Neural cell (in vitro differentiated cells): ENCODE measurements around the gene CYP2D6.

Source experiments
- CTCF ChIP-seq: fragments of 450-650 bp; IDR thresholded peaks from 2 replicates; pipeline ENCODE4 v1.5.1; 2014; ENCODE audit warnings: antibody characterized with exemption, mild to moderate bottlenecking, moderate library complexity; ENCODE audit not compliant: poor library complexity, severe bottlenecking
- EZH2 ChIP-seq: fragments of 200-600, 300-800 bp; shearing (Covaris generic), sonication (generic); IDR thresholded peaks from 2 replicates; pipeline ENCODE4 v1.6.1; 2014; ENCODE audit warnings: antibody characterized with exemption, low read length, borderline replicate concordance, mild to moderate bottlenecking; ENCODE audit not compliant: insufficient read depth, poor library complexity, severe bottlenecking
- POLR2AphosphoS5 ChIP-seq: IDR thresholded peaks from 2 replicates; pipeline ENCODE4 v1.6.1; 2012
- RAD21 ChIP-seq: fragments of 450-650 bp; conservative IDR thresholded peaks from 2 replicates; pipeline ENCODE4 v1.6.1; 2014; ENCODE audit warnings: antibody characterized with exemption, mild to moderate bottlenecking, moderate library complexity
- REST ChIP-seq: IDR thresholded peaks from 2 replicates; pipeline ENCODE4 v1.6.1; 2012; ENCODE audit warnings: borderline replicate concordance
- SMC3 ChIP-seq: fragments of 450-650 bp; conservative IDR thresholded peaks from 2 replicates; pipeline ENCODE4 v1.6.1; 2014; ENCODE audit warnings: antibody characterized with exemption, mild to moderate bottlenecking, moderate library complexity; ENCODE audit not compliant: poor library complexity
- TAF1 ChIP-seq: IDR thresholded peaks from 2 replicates; pipeline ENCODE4 v1.6.1; 2012; ENCODE audit warnings: low read depth

- TF ChIP-seq POLR2AphosphoS5 (no peak), CTCF (no peak), REST (no peak), EZH2 (no peak), TAF1 (no peak), RAD21 (no peak), SMC3 (no peak)
Measured at GRCh38 chr22:42077486-42078125, 53.0 kb downstream of the CYP2D6 start.
